CD4-positive, alpha-beta T cell treated with Interferon alpha-2 for 1 hour (primary cell): Measurements from ENCODE around the gene OSBP2.
A peak's percentile ranks its signal among the peaks of the same experiment; 100 is the strongest.

Source experiments
- DNase-seq, 2 donors: peaks; one replicate each; pipeline ENCODE4 v3.0.0-alpha.2; 2020 to 2022

Gene OSBP2

GRCh38 chr22:30947173-30947815 lies 252.6 kb downstream of the OSBP2 start:
- no peak for DNase-seq

GRCh38 chr22:30947816-30948454 lies 253.3 kb downstream of the OSBP2 start:
- peak in 1 of 2 donors; percentile 53 for DNase-seq

GRCh38 chr22:30948930-30949342 lies 254.3 kb downstream of the OSBP2 start:
- DNase-seq, result no peak

- no peak for DNase-seq
Observed at GRCh38 chr22:30949934-30950660, 255.4 kb downstream of the OSBP2 start.

- DNase-seq, result no peak
Observed at GRCh38 chr22:30953206-30953605, 258.5 kb downstream of the OSBP2 start.

GRCh38 chr22:30955153-30955552 lies 260.5 kb downstream of the OSBP2 start:
- DNase-seq, result no peak
